ENCODE measurements around the gene XRCC4.
A peak's percentile ranks its signal among the peaks of the same experiment; 100 is the strongest.

Gene XRCC4

DNA sequence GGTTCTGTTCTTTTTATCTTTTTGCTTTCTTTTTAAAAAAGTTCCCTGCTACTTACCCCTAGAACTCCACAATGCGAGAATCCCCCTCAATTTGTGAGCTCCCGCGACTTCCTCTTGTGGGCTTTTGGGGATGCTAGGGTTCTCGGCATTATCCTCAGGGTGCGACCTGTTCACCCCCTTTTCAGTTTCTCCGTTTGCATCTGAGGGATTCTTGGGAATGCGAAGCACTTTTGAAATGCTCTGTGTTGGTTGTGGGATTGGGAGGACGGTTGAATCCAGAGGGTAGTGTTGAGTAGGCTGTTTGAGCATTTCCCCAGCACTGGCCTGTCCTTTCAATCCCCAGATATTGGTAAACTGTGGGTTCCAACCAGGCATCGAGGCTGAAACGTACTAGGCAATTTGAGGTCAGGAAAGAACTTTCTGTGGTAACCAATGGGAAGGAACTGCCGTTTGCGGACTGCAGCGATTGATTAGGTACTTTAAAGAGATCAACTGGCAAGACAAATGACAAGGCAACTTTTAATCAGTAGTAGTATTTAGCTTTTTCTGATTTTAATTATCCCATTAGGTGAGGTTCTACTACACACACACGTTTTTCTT, 415 bp downstream of the XRCC4 start:
- TF ChIP-seq, protein P1, sequence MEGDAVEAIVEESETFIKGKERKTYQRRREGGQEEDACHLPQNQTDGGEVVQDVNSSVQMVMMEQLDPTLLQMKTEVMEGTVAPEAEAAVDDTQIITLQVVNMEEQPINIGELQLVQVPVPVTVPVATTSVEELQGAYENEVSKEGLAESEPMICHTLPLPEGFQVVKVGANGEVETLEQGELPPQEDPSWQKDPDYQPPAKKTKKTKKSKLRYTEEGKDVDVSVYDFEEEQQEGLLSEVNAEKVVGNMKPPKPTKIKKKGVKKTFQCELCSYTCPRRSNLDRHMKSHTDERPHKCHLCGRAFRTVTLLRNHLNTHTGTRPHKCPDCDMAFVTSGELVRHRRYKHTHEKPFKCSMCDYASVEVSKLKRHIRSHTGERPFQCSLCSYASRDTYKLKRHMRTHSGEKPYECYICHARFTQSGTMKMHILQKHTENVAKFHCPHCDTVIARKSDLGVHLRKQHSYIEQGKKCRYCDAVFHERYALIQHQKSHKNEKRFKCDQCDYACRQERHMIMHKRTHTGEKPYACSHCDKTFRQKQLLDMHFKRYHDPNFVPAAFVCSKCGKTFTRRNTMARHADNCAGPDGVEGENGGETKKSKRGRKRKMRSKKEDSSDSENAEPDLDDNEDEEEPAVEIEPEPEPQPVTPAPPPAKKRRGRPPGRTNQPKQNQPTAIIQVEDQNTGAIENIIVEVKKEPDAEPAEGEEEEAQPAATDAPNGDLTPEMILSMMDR (IDR thresholded peaks at IDR 0.05; ENCODE audit: low read depth, low read length): no peak
- TF ChIP-seq POLR2A (IDR thresholded peaks at IDR 0.05; ENCODE audit: extremely low read depth, insufficient read length): no peak
- TF ChIP-seq MAX (IDR thresholded peaks at IDR 0.05; ENCODE audit: low read depth, low read length): no peak; the same call in none of the 2 replicates
- peak; percentile 38; the same call in 1 of the 2 replicates for TF ChIP-seq MYC (IDR thresholded peaks at IDR 0.05; ENCODE audit: low read depth, low read length)
- DNase-seq (ENCODE audit: low read depth): peak; percentile 68
- peak overlapping the region; percentile 98 for H3K4me3 ChIP-seq (ENCODE audit: low read depth, low read length)

- H3K4me3 ChIP-seq (ENCODE audit: low read depth, low read length): no peak overlapping the region
These were observed 5.4 kb downstream of the XRCC4 start for GRCh38 chr5:83082750-83083149.

DNA sequence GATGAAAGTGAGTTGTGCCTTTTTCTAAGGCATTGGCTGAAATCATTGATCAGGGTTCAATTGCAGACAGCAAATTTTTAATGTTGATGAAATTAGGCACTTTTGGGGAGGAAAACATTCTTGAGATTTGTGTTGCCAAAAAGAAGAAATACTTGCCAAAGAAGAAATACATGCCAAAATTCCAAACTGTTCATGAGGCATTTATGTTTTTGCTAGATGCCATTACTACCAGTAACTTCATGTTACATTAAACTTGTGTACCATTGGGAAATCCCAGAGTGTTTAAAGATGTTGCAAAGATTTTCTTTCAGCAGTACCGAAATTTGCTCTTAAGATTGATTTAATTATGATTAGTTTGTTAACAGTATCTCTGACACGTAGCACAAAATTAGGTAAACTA, 7.0 kb downstream of the XRCC4 start:
- H3K4me3 ChIP-seq (ENCODE audit: low read depth, low read length): no peak overlapping the region
- TF ChIP-seq MAX (IDR thresholded peaks at IDR 0.05; ENCODE audit: low read depth, low read length): no peak
- no peak for TF ChIP-seq POLR2A (IDR thresholded peaks at IDR 0.05; ENCODE audit: extremely low read depth, insufficient read length)
- TF ChIP-seq, protein P1 (IDR thresholded peaks at IDR 0.05; ENCODE audit: low read depth, low read length): no peak
- no peak for TF ChIP-seq MYC (IDR thresholded peaks at IDR 0.05; ENCODE audit: low read depth, low read length)
- no peak for DNase-seq (ENCODE audit: low read depth)

More at GRCh38 chr5:83082750-83083149, 5.4 kb downstream of the XRCC4 start:
- no peak for TF ChIP-seq POLR2A (IDR thresholded peaks at IDR 0.05; ENCODE audit: extremely low read depth, insufficient read length)
- TF ChIP-seq, protein P1 (IDR thresholded peaks at IDR 0.05; ENCODE audit: low read depth, low read length): no peak
- TF ChIP-seq MAX (IDR thresholded peaks at IDR 0.05; ENCODE audit: low read depth, low read length): no peak
- TF ChIP-seq MYC (IDR thresholded peaks at IDR 0.05; ENCODE audit: low read depth, low read length): no peak
- DNase-seq (ENCODE audit: low read depth): no peak

GRCh38 chr5:83085106-83085505, 7.8 kb downstream of the XRCC4 start:
- no peak overlapping the region for H3K4me3 ChIP-seq (ENCODE audit: low read depth, low read length)
- no peak for DNase-seq (ENCODE audit: low read depth)
- TF ChIP-seq MYC (IDR thresholded peaks at IDR 0.05; ENCODE audit: low read depth, low read length) (no peak), MAX (IDR thresholded peaks at IDR 0.05; ENCODE audit: low read depth, low read length) (no peak), POLR2A (IDR thresholded peaks at IDR 0.05; ENCODE audit: extremely low read depth, insufficient read length) (no peak)
- TF ChIP-seq, protein P1 (IDR thresholded peaks at IDR 0.05; ENCODE audit: low read depth, low read length): no peak

GRCh38 chr5:83090169-83090568, 12.8 kb downstream of the XRCC4 start:
- no peak for TF ChIP-seq MYC (IDR thresholded peaks at IDR 0.05; ENCODE audit: low read depth, low read length)
- TF ChIP-seq, protein P1 (IDR thresholded peaks at IDR 0.05; ENCODE audit: low read depth, low read length): no peak
- no peak for TF ChIP-seq POLR2A (IDR thresholded peaks at IDR 0.05; ENCODE audit: extremely low read depth, insufficient read length)
- no peak for TF ChIP-seq MAX (IDR thresholded peaks at IDR 0.05; ENCODE audit: low read depth, low read length)
- no peak overlapping the region for H3K4me3 ChIP-seq (ENCODE audit: low read depth, low read length)
- DNase-seq (ENCODE audit: low read depth): no peak

All from NB4 (cell line).